T-cell (primary cell): ENCODE data around the gene METTL24. TPM values are rescaled to one million over a fixed set of nuclear protein-coding genes. Genes with fewer than 3 reads are reported as not detected.
"Not testable (repeated sequence)": the region's sequence is repeated elsewhere in the genome, so short reads cannot be mapped to it uniquely, and the experiment has no call there.

Experiments used
- ATAC-seq, 4 experiments: fragments of 200-7000 bp in 3 of 4; fragments of 150-1000 bp in 1 of 4; cut with Tn5 transposase; replicated peaks in 1 of 4; 1 replicate in 3 of 4; 2 replicates in 1 of 4; pipeline ENCODE4 v1.10.0; 2021; ENCODE audit warnings: moderate library complexity in 3 of 4, mild to moderate bottlenecking in 2 of 4, moderate number of reproducible peaks in 1 of 4
- CTCF ChIA-PET, 2 donors: fragments of 300-600 bp; sonication (Branson Sonifier 250); formaldehyde crosslinking; loops; one replicate each; lab custom pipeline; 2022; ENCODE audit warnings: antibody characterized with exemption in 2 of 2; lab: Charles Lee
- POLR2A ChIA-PET, 2 donors: fragments of 300-600 bp; sonication (Branson Sonifier 250); formaldehyde crosslinking; loops; one replicate each; lab custom pipeline; 2022; ENCODE audit warnings: antibody characterized with exemption in 2 of 2; lab: Charles Lee
- DNase-seq, 35 experiments: peaks; one replicate each; pipeline versions ENCODE4 v3.0.0 to v3.0.0-alpha.2; 2013 to 2023
- H3K27ac ChIP-seq: one replicate; pipeline ENCODE4 v1.5.1; 2013; ENCODE audit warnings: low read length
- H3K27me3 ChIP-seq, 2 experiments: replicated peaks in 1 of 2; 1 replicate in 1 of 2; 2 replicates in 1 of 2; pipeline versions ENCODE4 v1.6.1 to v1.7.0; 2013; ENCODE audit warnings: low read length in 1 of 2, mixed read lengths in 1 of 2; ENCODE audit not compliant: control insufficient read depth in 2 of 2, insufficient read depth in 2 of 2; ENCODE audit errors: extremely low read depth in 1 of 2
- H3K36me3 ChIP-seq, 2 donors: 1 replicate in 1 of 2; 2 replicates in 1 of 2; pipeline versions ENCODE4 v1.6.1 to v1.7.0; 2013; ENCODE audit warnings: low read length in 1 of 2; ENCODE audit not compliant: control insufficient read depth in 2 of 2, insufficient read depth in 1 of 2; ENCODE audit errors: extremely low read depth in 1 of 2
- H3K4me1 ChIP-seq, 2 experiments: 1 replicate in 1 of 2; 2 replicates in 1 of 2; pipeline versions ENCODE4 v1.6.1 to v1.7.0; 2013; ENCODE audit warnings: low read length in 2 of 2, mixed read lengths in 1 of 2; ENCODE audit not compliant: insufficient read depth in 2 of 2, control insufficient read depth in 1 of 2; ENCODE audit errors: extremely low read depth in 1 of 2
- H3K4me3 ChIP-seq, 2 donors: 1 replicate in 1 of 2; 2 replicates in 1 of 2; pipeline versions ENCODE4 v1.5.1 to v1.7.0; 2013; ENCODE audit warnings: mild to moderate bottlenecking in 2 of 2, low read length in 1 of 2, moderate library complexity in 1 of 2; ENCODE audit not compliant: control insufficient read depth in 1 of 2; ENCODE audit errors: extremely low read depth in 1 of 2
- H3K9me3 ChIP-seq: 2 replicates; pipeline ENCODE4 v1.7.0; 2013
- H3K27ac Mint-ChIP-seq, 2 donors: one replicate each; pipeline ENCODE4 v1.8.0; 2020 to 2021; ENCODE audit warnings: mild to moderate bottlenecking in 2 of 2, mixed read lengths in 2 of 2
- H3K27me3 Mint-ChIP-seq, 2 donors: one replicate each; pipeline ENCODE4 v1.8.0; 2021 to 2022; ENCODE audit warnings: mixed read lengths in 2 of 2
- H3K36me3 Mint-ChIP-seq: one replicate; pipeline ENCODE4 v1.8.0; 2021; ENCODE audit warnings: mixed read lengths
- H3K4me1 Mint-ChIP-seq, 3 donors: one replicate each; pipeline ENCODE4 v1.8.0; 2020 to 2022; ENCODE audit warnings: mixed read lengths in 3 of 3, mild to moderate bottlenecking in 1 of 3
- H3K4me3 Mint-ChIP-seq, 3 donors: one replicate each; pipeline ENCODE4 v1.8.0; 2020 to 2022; ENCODE audit warnings: mild to moderate bottlenecking in 3 of 3, mixed read lengths in 3 of 3, moderate library complexity in 3 of 3
- H3K9me3 Mint-ChIP-seq, 3 donors: one replicate each; pipeline ENCODE4 v1.8.0; 2020 to 2022; ENCODE audit warnings: mixed read lengths in 3 of 3
- WGBS: methylation state at CpG from one replicate; pipeline ENCODE4 v1.1.5; 2013; ENCODE audit warnings: missing lambda C conversion rate; ENCODE audit not compliant: insufficient coverage; 5-methylcytosine and 5-hydroxymethylcytosine counted together
- total RNA-seq, 35 experiments: library from RNA in 6 of 35; stranded (reverse) in 6 of 35; fragments of 120-200 nt in 1 of 35; gene quantifications; one replicate each; pipeline versions ENCODE4 v1.2.1 to v1.2.4 and lab custom pipeline; 2013 to 2026

The METTL24 gene
- total RNA-seq, 5 donors from 2014 or later (not counting 1 experiment from before 2014, with no cell fraction given) = 0.30 to 0.47 (median 0.33) TPM; not detected in 2

DNA sequence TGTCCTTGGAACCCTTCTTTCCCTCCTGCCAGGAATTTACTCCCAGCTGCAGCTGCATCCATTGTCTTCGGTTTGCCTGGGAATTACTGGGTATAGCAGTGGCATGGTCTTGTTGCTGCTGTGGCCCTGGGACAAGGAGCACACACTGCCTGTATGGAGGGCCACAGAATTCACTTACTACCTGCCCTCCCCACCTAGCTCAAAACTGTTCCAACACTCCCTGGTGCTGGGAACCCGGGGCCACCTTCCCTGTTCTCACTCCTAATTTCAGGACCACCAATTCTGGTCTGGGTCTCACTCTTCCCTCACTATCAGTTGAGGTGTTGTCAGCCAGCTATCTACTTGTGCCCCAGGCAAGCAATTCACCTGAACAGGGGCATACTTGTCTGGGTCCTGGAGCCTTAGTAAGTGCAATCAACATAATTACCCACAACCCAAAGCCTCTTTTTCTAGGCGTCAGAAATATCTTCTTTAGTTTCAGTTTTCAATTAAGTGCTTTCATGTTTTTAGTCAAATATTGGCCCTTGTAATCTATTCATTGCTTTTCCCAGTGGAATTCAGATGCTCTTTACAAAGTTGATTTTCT lies 47.2 kb downstream of the METTL24 start:
- ATAC-seq (no peak), DNase-seq (no peak)
- CTCF ChIA-PET = interaction anchor here in 1 of 2 donors (0.7 kb wide), 1 partner anchor 1606 kb away, joined by 4 read pairs; no protein-coding TSS in a partner anchor

DNA sequence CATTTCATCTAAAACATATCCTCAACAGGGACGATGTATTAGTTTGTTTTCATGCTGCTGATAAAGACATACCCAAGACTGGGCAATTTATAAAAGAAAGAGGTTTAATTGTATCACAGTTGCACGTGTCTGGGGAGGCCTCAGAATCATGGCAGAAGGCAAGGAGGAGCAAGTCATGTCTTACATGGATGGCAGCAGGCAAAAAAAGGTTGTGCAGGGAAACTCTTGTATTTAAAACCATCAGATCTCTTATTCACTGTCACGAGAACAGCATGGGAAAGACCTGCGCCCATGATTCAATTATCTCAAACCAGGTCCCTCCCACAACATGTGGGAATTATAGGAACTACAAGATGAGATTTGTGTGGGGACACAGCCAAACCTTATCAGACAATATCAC lies 48.7 kb downstream of the METTL24 start:
- H3K4me1 Mint-ChIP-seq, H3K4me3 ChIP-seq, H3K27me3 Mint-ChIP-seq, ATAC-seq, DNase-seq, H3K36me3 Mint-ChIP-seq, CTCF ChIA-PET, H3K27ac Mint-ChIP-seq, H3K36me3 ChIP-seq, POLR2A ChIA-PET, H3K4me1 ChIP-seq, H3K9me3 ChIP-seq, H3K4me3 Mint-ChIP-seq, H3K27me3 ChIP-seq, H3K27ac ChIP-seq: not testable (repeated sequence)
- no CpG with 5 or more reads among the region's 4 CpGs for WGBS
- H3K9me3 Mint-ChIP-seq = peaks cover 0 to 11% (median 0%) of the 10 kb centered on the region in 3 donors

More for the DNA sequence above, 47.2 kb downstream of the METTL24 start:
- H3K4me3 Mint-ChIP-seq = no peak overlapping the region
- no peak overlapping the region for H3K27ac Mint-ChIP-seq
- Histone ChIP-seq H3K27me3 (no peaks in the 10 kb centered on the region), H3K27ac (no peak overlapping the region), H3K9me3 (no peaks in the 10 kb centered on the region), H3K4me1 (no peaks in the 10 kb centered on the region), H3K4me3 (no peak overlapping the region), H3K36me3 (no peaks in the 10 kb centered on the region)
- H3K27me3 Mint-ChIP-seq = peaks cover 0 to 2% of the 10 kb centered on the region in 2 donors
- no peaks in the 10 kb centered on the region for H3K36me3 Mint-ChIP-seq
- POLR2A ChIA-PET = no interaction called here
- 43% methylated on average over 2 of the region's 3 CpGs for WGBS
- H3K4me1 Mint-ChIP-seq = no peaks in the 10 kb centered on the region
- peaks cover 0 to 11% (median 0%) of the 10 kb centered on the region in 3 donors for H3K9me3 Mint-ChIP-seq

DNA sequence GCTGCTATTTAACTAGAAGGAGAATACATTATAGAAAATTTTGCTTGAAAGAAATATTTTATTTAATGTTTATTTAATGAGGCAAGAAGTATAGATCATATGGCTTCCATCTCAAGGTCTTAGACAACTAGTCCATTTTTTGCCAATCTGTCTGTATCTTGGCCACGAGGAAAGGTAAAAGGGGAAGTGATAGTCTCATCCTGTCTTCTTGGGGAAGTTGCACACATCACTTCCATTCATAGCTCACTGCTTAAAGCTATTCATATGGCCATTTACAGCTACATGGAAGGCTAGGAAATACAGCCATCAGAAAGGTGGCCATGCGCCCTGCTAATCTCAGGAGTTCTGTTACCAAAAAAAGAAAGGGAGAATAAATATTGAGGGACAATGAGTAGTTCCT lies 50.8 kb downstream of the METTL24 start:
- Histone ChIP-seq H3K36me3 (no peaks in the 10 kb centered on the region), H3K27ac (no peak overlapping the region), H3K27me3 (peaks cover 0 to 8% of the 10 kb centered on the region in 2 experiments), H3K4me3 (no peak overlapping the region), H3K4me1 (no peaks in the 10 kb centered on the region), H3K9me3 (no peaks in the 10 kb centered on the region)
- ChIA-PET POLR2A (no interaction called here), CTCF (no interaction called here)
- Mint-ChIP-seq H3K4me1 (peaks cover 0 to 2% (median 0%) of the 10 kb centered on the region in 3 donors), H3K27me3 (peaks cover 0 to 17% of the 10 kb centered on the region in 2 donors), H3K27ac (no peak overlapping the region), H3K9me3 (peaks cover 0 to 11% (median 0%) of the 10 kb centered on the region in 3 donors), H3K36me3 (no peaks in the 10 kb centered on the region), H3K4me3 (no peak overlapping the region)
- no CpG with 5 or more reads among the region's 2 CpGs for WGBS
- no peak for ATAC-seq
- no peak for DNase-seq

DNA sequence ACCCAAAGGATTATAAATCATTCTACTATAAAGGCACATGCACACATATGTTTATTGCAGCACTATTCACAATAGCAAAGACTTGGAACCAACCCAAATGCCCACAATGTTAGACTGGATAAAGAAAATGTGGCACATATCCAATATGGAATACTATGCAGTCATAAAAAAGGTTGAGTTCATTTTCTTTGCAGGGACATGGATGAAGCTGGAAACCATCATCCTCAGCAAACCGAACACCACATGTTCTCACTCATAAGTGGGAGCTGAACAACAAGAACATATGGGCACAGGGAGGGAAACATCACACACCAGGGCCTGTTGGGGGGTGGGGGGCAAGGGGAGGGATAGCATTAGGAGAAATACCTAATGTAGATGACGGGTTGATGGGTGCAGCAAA lies 52.3 kb downstream of the METTL24 start:
- ATAC-seq, H3K4me1 ChIP-seq, H3K4me3 ChIP-seq, H3K9me3 ChIP-seq, H3K27ac Mint-ChIP-seq, H3K27me3 ChIP-seq, POLR2A ChIA-PET, H3K36me3 ChIP-seq, H3K27ac ChIP-seq, H3K4me1 Mint-ChIP-seq, H3K36me3 Mint-ChIP-seq, DNase-seq, H3K4me3 Mint-ChIP-seq: not testable (repeated sequence)
- Mint-ChIP-seq H3K27me3 (peaks cover 5 to 27% of the 10 kb centered on the region in 2 donors), H3K9me3 (peaks cover 0 to 11% (median 0%) of the 10 kb centered on the region in 3 donors)
- CTCF ChIA-PET = interaction anchor here in 1 of 2 donors (0.6 kb wide), 1 partner anchor 325 kb away, joined by 3 read pairs; no protein-coding TSS in a partner anchor
- no CpG with 5 or more reads among the region's 2 CpGs for WGBS

DNA sequence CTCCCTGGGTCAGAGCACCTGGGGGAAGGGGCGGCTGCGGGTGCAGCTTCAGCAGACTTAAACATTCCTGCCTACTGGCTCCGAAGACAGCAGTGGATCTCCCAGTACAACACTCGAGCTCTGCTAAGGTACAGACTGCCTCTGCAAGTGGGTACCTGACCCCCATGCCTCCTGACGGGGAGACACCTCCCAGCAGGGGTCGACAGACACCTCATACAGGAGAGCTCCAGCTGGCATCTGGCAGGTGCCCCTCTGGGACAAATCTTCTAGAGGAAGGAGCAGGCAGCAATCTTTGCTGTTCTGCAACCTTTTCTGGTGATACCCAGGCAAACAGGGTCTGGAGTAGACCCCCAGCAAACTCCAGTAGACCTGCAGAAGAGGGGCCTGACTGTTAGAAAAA lies 54.5 kb downstream of the METTL24 start:
- H3K27ac ChIP-seq, DNase-seq, H3K36me3 Mint-ChIP-seq, H3K4me3 ChIP-seq, CTCF ChIA-PET, ATAC-seq, H3K4me3 Mint-ChIP-seq, H3K4me1 Mint-ChIP-seq, H3K9me3 ChIP-seq, H3K27ac Mint-ChIP-seq, POLR2A ChIA-PET, H3K36me3 ChIP-seq, H3K9me3 Mint-ChIP-seq, H3K4me1 ChIP-seq, H3K27me3 ChIP-seq: not testable (repeated sequence)
- WGBS = 89% methylated on average over 5 of the region's 6 CpGs
- H3K27me3 Mint-ChIP-seq = peaks cover 5 to 31% of the 10 kb centered on the region in 2 donors

DNA sequence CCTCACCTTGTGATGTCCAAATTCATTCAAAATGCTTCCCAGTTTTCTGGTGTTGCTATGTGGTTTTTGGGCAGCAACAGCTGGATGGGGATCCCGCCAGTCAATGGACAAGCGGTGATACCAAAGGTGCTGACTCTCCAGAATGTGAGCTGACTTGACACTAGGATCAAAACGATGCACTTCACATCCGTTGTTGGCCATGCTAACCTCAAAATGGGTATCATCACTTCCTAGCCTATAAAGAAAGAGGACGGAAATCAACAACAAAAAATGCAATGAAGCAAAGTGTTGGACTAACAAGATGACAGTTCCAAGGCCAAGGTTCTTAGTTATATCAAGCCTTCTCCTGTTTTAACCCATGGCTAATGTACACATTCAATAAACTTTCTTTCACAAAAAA lies 59.2 kb downstream of the METTL24 start:
- H3K4me3 Mint-ChIP-seq = peak overlapping the region in 2 of 3 donors; percentile 55 to 67

More for the DNA sequence above, 59.2 kb downstream of the METTL24 start:
- peaks cover 22 to 31% of the 10 kb centered on the region in 2 donors for H3K27me3 Mint-ChIP-seq
- H3K9me3 Mint-ChIP-seq = no peaks in the 10 kb centered on the region
- ChIA-PET CTCF (no interaction called here), POLR2A (no interaction called here)
- peaks cover 13 to 20% (median 16%) of the 10 kb centered on the region in 3 donors for H3K4me1 Mint-ChIP-seq
- Histone ChIP-seq H3K4me1 (peaks cover 5 to 21% of the 10 kb centered on the region in 2 experiments), H3K4me3 (no peak overlapping the region), H3K27ac (no peak overlapping the region), H3K27me3 (peaks cover 0 to 15% of the 10 kb centered on the region in 2 experiments), H3K36me3 (no peaks in the 10 kb centered on the region), H3K9me3 (no peaks in the 10 kb centered on the region)
- H3K27ac Mint-ChIP-seq = no peak overlapping the region
- H3K36me3 Mint-ChIP-seq = no peaks in the 10 kb centered on the region
- DNase-seq = no peak
- 70% methylated on average over 5 of the region's 5 CpGs for WGBS
- no peak for ATAC-seq
